HG02884 (cell line): ENCODE data around the gene ST6GALNAC6.
"Not testable (repeated sequence)": the region's sequence is repeated elsewhere in the genome, so short reads cannot be mapped to it uniquely, and the experiment has no call there.

ENCODE experiments used
- ATAC-seq: cut with Tn5 transposase; IDR thresholded peaks from one replicate; pipeline ENCODE4 v1.9.1; 2021; ENCODE audit warnings: mild to moderate bottlenecking, moderate library complexity; ENCODE audit not compliant: unreplicated experiment

Gene ST6GALNAC6

DNA sequence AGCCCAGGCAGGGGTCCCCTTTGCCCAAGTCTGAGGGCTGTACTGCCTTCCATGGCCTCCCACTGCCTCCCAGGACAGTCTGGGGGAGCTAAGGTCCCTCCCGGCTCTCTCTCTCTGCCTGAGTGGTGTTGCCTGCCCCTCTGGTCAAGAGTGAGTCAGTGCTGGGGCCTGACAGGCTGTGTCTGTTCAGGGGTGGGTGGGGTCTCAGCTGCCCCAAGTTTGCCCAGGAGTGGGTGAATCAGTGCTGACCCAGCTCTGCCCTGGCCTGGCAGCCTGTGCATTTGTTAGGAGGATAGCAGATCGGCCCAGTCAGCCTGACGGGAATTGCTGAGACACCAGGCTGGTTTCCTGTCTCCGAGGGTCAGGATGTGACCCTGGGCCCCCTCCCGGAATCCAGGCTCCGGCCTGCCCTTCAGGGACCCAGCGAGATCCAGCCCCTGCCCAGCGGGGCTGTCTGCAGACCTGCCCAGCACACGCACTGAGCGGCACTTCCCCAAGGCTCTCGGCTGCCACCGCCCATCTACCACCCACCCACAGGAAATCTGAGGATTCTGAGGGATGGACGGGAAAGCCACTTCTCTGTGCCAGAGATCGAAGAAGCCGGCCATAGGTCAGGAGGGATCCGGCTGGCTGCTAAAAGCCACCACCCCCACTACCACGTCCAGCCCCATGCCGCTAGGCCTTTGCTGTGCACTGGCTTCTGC lies 60.9 kb downstream of the ST6GALNAC6 start:
- ATAC-seq: no peak

DNA sequence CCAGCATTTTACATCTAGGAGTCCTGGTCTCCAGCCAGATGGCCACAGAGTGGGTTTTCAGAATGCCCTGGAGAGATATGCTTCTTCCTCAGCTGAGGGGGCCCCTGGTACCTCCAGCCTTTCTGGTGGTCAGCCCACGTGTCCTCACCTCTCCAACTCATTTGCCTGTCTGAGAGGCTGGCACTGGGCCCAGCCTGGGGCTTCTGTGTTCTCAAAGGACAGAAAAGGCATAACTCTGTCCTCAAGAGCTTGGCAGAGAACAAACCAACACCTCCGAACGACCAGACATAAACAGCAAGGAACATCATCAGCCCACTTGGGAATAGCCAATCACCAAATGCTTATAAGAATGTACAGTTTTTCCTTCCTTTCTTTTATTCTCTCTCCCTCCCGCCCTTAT lies 62.1 kb downstream of the ST6GALNAC6 start:
- no peak for ATAC-seq

DNA sequence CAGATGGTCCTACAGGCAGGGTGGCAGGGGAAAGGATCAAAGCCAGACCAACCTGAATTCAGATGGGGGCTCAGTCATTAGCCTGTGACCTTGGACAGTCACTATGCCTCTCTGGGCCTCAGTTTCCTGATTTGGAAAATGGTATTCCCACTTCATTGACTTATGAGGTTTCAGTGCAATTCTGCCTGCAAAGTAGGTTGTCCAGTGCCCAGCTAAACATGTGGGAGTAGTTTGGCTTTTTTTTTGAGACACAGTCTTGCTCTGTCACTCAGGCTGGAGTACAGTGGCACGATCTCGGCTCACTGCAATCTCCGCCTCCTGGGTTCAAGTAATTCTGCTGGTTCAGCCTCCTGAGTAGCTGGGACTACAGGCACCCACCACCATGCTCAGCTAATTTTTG lies 62.8 kb downstream of the ST6GALNAC6 start:
- not testable (repeated sequence) for ATAC-seq

DNA sequence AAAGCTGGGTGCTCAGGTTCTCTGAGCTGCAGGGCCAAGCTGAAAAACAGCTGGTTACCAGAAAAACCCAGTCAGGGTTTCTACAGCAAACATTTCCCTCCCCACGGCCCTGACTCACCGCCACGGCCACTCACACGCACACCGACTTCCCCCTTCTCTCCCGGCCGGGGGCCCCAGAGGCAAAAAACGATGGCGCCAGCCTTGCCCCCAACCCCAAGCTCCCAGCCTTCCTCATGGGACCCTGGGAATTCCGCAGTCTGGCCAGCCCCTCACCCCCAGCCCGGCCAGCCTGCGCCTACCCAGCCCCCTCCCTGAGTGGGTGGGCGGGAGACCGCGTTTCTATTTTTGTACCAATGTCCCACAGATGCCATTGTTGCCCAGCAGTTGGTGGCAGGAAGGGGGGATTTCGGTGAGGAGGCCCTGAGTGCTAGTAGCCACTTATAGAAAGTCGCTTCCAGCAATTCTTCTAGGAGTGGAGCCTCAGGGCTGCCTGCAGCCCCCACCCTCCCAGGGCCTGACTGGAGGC lies 63.3 kb downstream of the ST6GALNAC6 start:
- no peak for ATAC-seq
